Astrocyte (in vitro differentiated cells and primary cell): Measurements from ENCODE around the gene SCN1A.

Experiments
- CTCF ChIP-seq: IDR thresholded peaks from 2 replicates; pipeline ENCODE4 v1.5.1; 2011; ENCODE audit warnings: low read depth, mild to moderate bottlenecking, inconsistent platforms, low read length, moderate library complexity; ENCODE audit not compliant: insufficient read depth
- EZH2 ChIP-seq: IDR thresholded peaks from 2 replicates; pipeline ENCODE4 v1.6.1; 2012; ENCODE audit warnings: mild to moderate bottlenecking, low read length, inconsistent platforms; ENCODE audit not compliant: insufficient read depth

- TF ChIP-seq CTCF, result no peak
- TF ChIP-seq EZH2, result no peak
Observed at GRCh38 chr2:166126007-166126639, 1.7 kb downstream of the SCN1A start.
